Type B pancreatic cell (in vitro differentiated cells): ENCODE data around the gene RPP25. TPM values are rescaled to one million over a fixed set of nuclear protein-coding genes. Genes with fewer than 3 reads are reported as not detected.
A peak's percentile ranks its signal among the peaks of the same experiment; 100 is the strongest.
"Not testable (repeated sequence)": the region's sequence is repeated elsewhere in the genome, so short reads cannot be mapped to it uniquely, and the experiment has no call there.

Source experiments
- DNase-seq: peaks from one replicate; pipeline ENCODE4 v3.0.0; 2021; ENCODE audit warnings: mixed read lengths; ENCODE audit not compliant: unreplicated experiment; ENCODE audit errors: extremely low spot score
- H3K27ac Mint-ChIP-seq: 2 replicates; pipeline ENCODE4 v1.8.0; 2021; ENCODE audit warnings: mild to moderate bottlenecking, mixed read lengths
- H3K27me3 Mint-ChIP-seq: 2 replicates; pipeline ENCODE4 v1.8.0; 2021; ENCODE audit warnings: mixed read lengths
- H3K36me3 Mint-ChIP-seq: 2 replicates; pipeline ENCODE4 v1.8.0; 2021; ENCODE audit warnings: mixed read lengths
- H3K4me1 Mint-ChIP-seq: one replicate; pipeline ENCODE4 v1.8.0; 2021; ENCODE audit warnings: mixed read lengths; ENCODE audit not compliant: unreplicated experiment
- H3K4me3 Mint-ChIP-seq: 2 replicates; pipeline ENCODE4 v1.8.0; 2021; ENCODE audit warnings: mild to moderate bottlenecking, mixed read lengths
- H3K9me3 Mint-ChIP-seq: 2 replicates; pipeline ENCODE4 v1.8.0; 2021; ENCODE audit warnings: mixed read lengths
- total RNA-seq: library from RNA; stranded (reverse); gene quantifications from 2 replicates; pipeline ENCODE4 v1.2.1, GENCODE V29; 2021; ENCODE audit warnings: low replicate concordance
- TF ChIP-seq, protein P1 (sequence below): fragments of 200-600 bp; sonication (generic); conservative IDR thresholded peaks from 2 replicates; pipeline ENCODE4 v1.5.0; 2021; ENCODE audit warnings: antibody characterized with exemption, mild to moderate bottlenecking

The RPP25 gene
- total RNA-seq, 1 donor from 2014 or later = 9.9 TPM

DNA sequence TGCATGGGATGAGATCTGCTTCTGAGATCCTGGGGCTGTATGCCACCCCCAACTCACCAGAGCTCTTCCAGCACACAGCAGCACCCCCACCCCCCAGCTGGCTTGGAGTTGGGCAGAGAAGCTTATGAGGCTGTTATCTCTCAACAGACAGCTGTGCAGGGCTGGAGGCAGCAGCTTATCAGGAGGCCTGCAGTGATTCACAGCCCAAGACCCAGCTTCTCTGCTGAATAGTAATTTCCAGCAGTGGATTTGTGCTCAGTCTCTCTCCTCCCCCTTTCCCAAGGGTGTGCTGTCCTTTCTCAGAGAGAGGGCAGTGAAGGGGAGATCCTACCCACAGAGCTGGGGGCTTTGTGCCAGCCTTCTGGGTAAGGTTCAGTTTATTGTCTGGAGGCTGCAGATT is 2.1 kb downstream of the RPP25 start:
- H3K36me3 Mint-ChIP-seq = no peaks in the 10 kb centered on the region
- TF ChIP-seq, protein P1, sequence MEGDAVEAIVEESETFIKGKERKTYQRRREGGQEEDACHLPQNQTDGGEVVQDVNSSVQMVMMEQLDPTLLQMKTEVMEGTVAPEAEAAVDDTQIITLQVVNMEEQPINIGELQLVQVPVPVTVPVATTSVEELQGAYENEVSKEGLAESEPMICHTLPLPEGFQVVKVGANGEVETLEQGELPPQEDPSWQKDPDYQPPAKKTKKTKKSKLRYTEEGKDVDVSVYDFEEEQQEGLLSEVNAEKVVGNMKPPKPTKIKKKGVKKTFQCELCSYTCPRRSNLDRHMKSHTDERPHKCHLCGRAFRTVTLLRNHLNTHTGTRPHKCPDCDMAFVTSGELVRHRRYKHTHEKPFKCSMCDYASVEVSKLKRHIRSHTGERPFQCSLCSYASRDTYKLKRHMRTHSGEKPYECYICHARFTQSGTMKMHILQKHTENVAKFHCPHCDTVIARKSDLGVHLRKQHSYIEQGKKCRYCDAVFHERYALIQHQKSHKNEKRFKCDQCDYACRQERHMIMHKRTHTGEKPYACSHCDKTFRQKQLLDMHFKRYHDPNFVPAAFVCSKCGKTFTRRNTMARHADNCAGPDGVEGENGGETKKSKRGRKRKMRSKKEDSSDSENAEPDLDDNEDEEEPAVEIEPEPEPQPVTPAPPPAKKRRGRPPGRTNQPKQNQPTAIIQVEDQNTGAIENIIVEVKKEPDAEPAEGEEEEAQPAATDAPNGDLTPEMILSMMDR = no peak
- H3K4me1 Mint-ChIP-seq = peaks cover 18% of the 10 kb centered on the region
- no peak overlapping the region for H3K27ac Mint-ChIP-seq
- no peak for DNase-seq
- no peaks in the 10 kb centered on the region for H3K9me3 Mint-ChIP-seq
- peak overlapping the region; percentile 79 for H3K4me3 Mint-ChIP-seq
- H3K27me3 Mint-ChIP-seq = peaks cover 38% of the 10 kb centered on the region

DNA sequence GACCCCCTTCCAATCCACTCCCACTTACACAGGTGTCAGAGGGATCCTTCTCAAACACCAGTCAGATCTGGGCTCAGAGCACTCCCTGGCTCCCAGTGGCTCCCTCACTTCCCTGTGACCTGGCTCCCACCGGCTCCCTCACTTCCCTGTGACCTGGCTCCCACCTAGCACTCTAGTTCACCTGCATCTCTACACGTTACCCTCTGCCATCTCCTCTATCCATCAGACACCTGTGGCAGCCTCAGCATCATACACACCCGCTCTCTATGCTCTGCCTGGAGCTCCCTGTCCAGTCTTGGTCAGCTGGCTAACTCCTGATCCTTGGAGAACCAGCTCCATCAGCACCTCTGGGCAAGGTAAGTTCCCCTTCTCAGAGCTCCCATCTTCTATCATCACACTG is 5.6 kb downstream of the RPP25 start:
- H3K4me3 Mint-ChIP-seq = no peak overlapping the region
- H3K4me1 Mint-ChIP-seq = peaks cover 12% of the 10 kb centered on the region
- H3K27me3 Mint-ChIP-seq = peaks cover 15% of the 10 kb centered on the region
- H3K9me3 Mint-ChIP-seq = no peaks in the 10 kb centered on the region
- no peak overlapping the region for H3K27ac Mint-ChIP-seq
- no peak for DNase-seq
- no peaks in the 10 kb centered on the region for H3K36me3 Mint-ChIP-seq
- TF ChIP-seq, protein P1 = no peak

DNA sequence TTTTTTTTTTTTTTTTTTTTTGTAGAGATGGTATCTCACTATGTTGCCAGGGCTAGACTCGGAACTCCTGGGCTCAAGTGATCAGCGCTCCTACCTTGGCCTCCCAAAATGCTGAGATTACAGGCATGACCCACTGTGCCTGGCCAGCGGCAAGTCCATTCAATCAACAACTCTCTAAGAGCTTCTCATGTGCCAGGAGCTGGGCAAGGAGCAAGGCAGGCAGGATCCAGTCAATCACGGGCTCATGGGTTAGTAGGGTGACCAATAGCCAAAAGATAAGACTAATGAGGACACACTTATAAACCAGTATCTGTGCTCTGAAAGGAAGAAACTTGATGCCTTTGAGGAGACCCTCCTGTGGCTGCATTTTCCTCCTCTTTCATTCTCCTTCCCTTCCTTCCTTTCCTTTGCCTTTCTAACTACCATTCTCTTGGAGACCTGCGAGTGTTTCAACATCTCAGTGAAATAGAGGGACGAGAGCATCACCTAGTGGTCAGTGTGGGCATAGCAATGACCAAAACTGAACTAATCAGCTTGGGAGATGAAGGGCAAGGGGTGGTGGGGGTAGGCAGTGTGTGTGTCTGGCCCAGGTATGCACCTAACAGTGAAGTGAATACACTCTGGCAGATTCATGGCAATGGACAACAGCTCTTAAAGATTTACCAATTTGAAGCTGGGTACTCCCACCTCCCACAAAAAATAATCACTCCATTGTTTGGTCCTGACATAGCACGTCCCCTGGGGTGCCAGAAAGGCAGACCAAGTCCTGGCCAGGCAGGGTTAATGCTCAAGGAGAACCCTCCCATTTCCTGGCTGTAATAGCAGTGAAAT is 6.3 kb downstream of the RPP25 start:
- Mint-ChIP-seq H3K9me3 (no peaks in the 10 kb centered on the region), H3K27me3 (peaks cover 9% of the 10 kb centered on the region), H3K4me1 (peaks cover 12% of the 10 kb centered on the region), H3K27ac (peak overlapping the region; percentile 23), H3K4me3 (peak overlapping the region; percentile 2), H3K36me3 (no peaks in the 10 kb centered on the region)
- peak; percentile 82 for DNase-seq
- TF ChIP-seq, protein P1 = peak; percentile 96

DNA sequence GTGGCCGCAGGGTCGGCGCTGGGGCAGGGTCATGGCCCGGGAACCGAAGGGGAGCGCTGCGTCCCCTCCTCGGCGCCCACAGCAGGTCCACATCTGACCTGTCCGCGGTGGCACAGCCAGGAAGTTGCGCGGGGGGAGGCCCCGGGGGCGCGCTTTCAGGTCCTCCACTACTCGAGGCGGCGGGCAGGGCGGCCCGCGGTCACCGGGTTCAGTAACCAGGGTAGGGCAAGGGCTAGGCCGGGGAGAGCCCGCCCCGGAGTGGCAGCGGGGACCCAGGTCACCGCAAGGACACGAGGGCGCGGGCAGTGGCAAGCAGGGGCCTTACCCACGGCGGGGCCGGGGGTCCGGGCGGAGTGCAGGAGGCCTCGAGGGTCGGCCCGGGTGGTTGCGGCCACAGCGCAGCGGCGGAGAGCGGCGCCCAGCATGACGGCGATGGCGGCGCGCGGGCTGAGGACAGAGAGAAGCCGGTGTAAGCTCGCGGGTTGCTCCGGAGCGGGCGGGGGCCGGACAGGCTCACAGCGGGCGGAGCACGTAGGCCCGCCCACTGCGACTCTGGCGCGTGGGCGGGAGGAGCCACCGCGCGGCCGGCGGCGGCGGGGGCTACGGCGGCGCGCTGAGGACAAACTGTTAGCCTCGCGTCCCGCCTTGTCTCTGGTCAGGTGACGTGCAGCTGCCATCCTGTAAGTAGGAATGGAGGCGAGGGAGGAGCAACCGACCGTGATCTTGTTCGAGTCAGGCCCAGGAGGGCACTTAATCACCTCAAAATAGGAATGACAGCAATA is 18.8 kb downstream of the RPP25 start, which contains the start of gene COX5A:
COX5A (minus strand) TSS at position 484 of the 782 bp plus-strand sequence; CDS start at position 425, 59 bp downstream.
- H3K36me3 Mint-ChIP-seq = peaks cover 7% of the 10 kb centered on the region
- TF ChIP-seq, protein P1 = peak; percentile 33
- peak within 1 kb of the TSS; percentile 90 for H3K27ac Mint-ChIP-seq
- no peaks in the 10 kb centered on the region for H3K9me3 Mint-ChIP-seq
- H3K4me1 Mint-ChIP-seq = peaks cover 6% of the 10 kb centered on the region
- H3K4me3 Mint-ChIP-seq = peak within 1 kb of the TSS; percentile 97
- DNase-seq = peak; percentile 93
- H3K27me3 Mint-ChIP-seq = no peaks in the 10 kb centered on the region

DNA sequence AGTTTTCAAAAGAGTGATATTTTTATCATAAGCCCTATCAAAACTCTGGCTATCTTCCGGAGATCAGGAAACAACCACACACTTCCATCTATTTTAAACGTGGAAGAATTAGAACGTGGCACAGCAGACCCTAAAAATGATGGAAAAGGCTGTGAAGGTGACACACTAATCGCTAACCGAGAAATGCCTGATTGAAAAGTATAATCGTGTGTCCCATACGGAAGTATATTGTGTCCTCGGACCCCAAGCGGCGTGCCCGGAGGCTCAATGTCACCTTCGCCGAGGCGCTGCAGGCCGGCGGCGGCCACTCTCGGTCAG is 19.3 kb downstream of the RPP25 start:
- no peak for DNase-seq
- Mint-ChIP-seq H3K9me3 (no peaks in the 10 kb centered on the region), H3K36me3 (peaks cover 7% of the 10 kb centered on the region), H3K27ac (peak overlapping the region; percentile 90), H3K4me3 (peak overlapping the region; percentile 97), H3K4me1 (peaks cover 10% of the 10 kb centered on the region), H3K27me3 (no peaks in the 10 kb centered on the region)
- TF ChIP-seq, protein P1 = no peak

DNA sequence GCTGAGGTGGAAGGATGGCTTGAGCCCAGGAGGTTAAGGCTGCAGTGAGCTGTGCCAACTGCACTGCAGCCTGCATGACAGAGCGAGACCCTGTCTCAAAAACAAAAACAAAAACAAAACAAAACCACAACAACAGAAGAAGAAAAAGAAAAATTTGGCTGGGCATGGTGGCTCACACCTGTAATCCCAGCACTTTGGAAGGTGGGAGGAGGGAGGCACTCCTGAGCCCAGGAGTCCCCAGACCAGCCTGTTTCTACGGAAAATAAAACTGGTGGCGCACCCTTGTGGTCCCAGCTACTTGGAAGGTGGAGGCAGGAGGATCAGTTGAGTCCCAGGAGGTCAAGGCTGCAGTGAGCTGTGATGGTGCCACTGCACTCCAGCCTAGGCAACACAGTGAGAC is 21.4 kb downstream of the RPP25 start:
- DNase-seq, H3K36me3 Mint-ChIP-seq, H3K27me3 Mint-ChIP-seq, H3K9me3 Mint-ChIP-seq: not testable (repeated sequence)
- H3K4me3 Mint-ChIP-seq = peak overlapping the region; percentile 81
- peak overlapping the region; percentile 74 for H3K27ac Mint-ChIP-seq
- H3K4me1 Mint-ChIP-seq = peaks cover 10% of the 10 kb centered on the region
